ENCODE data around the gene LRRC42. TPM values are rescaled to one million over a fixed set of nuclear protein-coding genes. Genes with fewer than 3 reads are reported as not detected.

Gene LRRC42
- total RNA-seq, 1 donor from 2014 or later: 18.1 TPM

DNA sequence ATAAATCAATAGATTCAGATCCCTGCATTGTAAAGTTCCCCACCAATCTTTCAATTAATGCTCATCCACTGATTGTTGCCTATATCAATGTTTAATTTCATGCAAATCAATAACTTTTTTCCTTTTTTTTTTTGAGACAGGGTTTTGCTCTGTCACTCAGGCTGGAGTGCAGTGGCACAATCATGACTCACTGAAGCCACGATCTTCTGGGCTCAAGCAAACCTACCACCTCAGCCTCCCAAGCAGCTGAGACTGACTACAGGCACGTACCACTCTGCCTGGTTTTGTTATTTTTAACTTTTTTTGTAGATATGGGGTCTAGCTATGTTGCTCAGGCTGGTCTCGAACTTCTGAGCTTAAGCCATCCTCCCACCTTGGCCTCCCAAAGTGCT is 26.5 kb upstream of the LRRC42 start:
- intact Hi-C loops (cut with DNase I): no loop called here
- Histone ChIP-seq H3K36me3 (peaks cover 41% of the 10 kb centered on the region), H3K27me3 (no peaks in the 10 kb centered on the region), H3K4me3 (no peak overlapping the region), H3K27ac (no peak overlapping the region), H3K4me1 (no peaks in the 10 kb centered on the region), H3K9me3 (no peaks in the 10 kb centered on the region)
- ATAC-seq: no peak
- no peak for DNase-seq
- no peak for TF ChIP-seq CTCF (IDR thresholded peaks at IDR 0.05)

DNA sequence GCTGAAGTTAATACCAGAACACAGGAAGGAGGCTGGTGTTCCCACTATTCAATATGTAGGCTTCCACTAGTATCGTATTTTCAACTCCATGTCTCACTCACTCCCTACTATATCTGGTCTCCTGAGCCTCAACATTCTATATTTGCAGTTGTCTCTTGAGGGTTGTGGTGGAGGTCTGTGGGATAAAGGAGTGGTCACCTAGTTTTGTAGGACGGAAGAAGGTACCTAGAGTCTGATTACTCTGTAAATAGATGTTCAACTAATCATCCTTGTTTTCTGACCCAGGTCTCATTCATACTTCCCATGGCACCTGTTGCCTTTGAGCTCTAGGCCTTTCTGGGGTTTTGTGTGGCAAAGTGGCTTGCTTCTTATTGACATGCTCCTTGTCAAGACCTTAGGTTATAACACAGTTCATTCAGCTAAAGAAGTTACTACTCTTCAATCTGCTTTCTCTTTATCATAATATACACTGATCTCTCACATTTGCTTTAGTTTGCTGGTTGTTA is 18.7 kb upstream of the LRRC42 start:
- Histone ChIP-seq H3K27ac (no peak overlapping the region), H3K4me1 (no peaks in the 10 kb centered on the region), H3K36me3 (peaks cover 38% of the 10 kb centered on the region), H3K9me3 (no peaks in the 10 kb centered on the region), H3K27me3 (no peaks in the 10 kb centered on the region), H3K4me3 (no peak overlapping the region)
- no peak for DNase-seq
- no peak for TF ChIP-seq CTCF (IDR thresholded peaks at IDR 0.05)
- intact Hi-C loops (cut with DNase I): no loop called here
- no peak for ATAC-seq

- no peaks in the 10 kb centered on the region for H3K4me1 ChIP-seq
- no peak for TF ChIP-seq CTCF (IDR thresholded peaks at IDR 0.05)
- no peak overlapping the region for H3K4me3 ChIP-seq
- ATAC-seq (no peak), DNase-seq (no peak)
- H3K27ac ChIP-seq: no peak overlapping the region
- H3K36me3 ChIP-seq: peaks cover 21% of the 10 kb centered on the region
- no peaks in the 10 kb centered on the region for H3K27me3 ChIP-seq
- intact Hi-C loops (cut with DNase I): no loop called here
- no peaks in the 10 kb centered on the region for H3K9me3 ChIP-seq
These were observed 16.7 kb upstream of the LRRC42 start for GRCh38 chr1:53929246-53929960.

- Histone ChIP-seq H3K4me3 (no peak overlapping the region), H3K36me3 (peaks cover 17% of the 10 kb centered on the region), H3K27ac (no peak overlapping the region), H3K27me3 (no peaks in the 10 kb centered on the region), H3K9me3 (no peaks in the 10 kb centered on the region), H3K4me1 (no peaks in the 10 kb centered on the region)
- intact Hi-C loops (cut with DNase I): no loop called here
- no peak for TF ChIP-seq CTCF (IDR thresholded peaks at IDR 0.05)
- ATAC-seq: no peak
- no peak for DNase-seq
These were observed 15.2 kb upstream of the LRRC42 start for GRCh38 chr1:53930932-53931331.

GRCh38 chr1:53931523-53931922 is 14.6 kb upstream of the LRRC42 start:
- no peak for ATAC-seq
- no peaks in the 10 kb centered on the region for H3K4me1 ChIP-seq
- no peak overlapping the region for H3K4me3 ChIP-seq
- H3K27ac ChIP-seq: no peak overlapping the region
- peaks cover 17% of the 10 kb centered on the region for H3K36me3 ChIP-seq
- TF ChIP-seq CTCF (IDR thresholded peaks at IDR 0.05): no peak
- no peaks in the 10 kb centered on the region for H3K27me3 ChIP-seq
- no peaks in the 10 kb centered on the region for H3K9me3 ChIP-seq
- intact Hi-C loops (cut with DNase I): no loop called here
- DNase-seq: no peak
